WI38 (cell line): ENCODE measurements around the gene RARB.

ENCODE experiments used
- H3K4me3 ChIP-seq: 2 replicates; pipeline ENCODE4 v1.5.1; 2011; ENCODE audit warnings: low read depth, mild to moderate bottlenecking, control low read depth, low read length
- TF ChIP-seq, protein P1 (sequence below): IDR thresholded peaks from 2 replicates; pipeline ENCODE4 v1.5.1; 2012; ENCODE audit warnings: low read depth, mild to moderate bottlenecking, control low read depth, low read length

RARB gene

DNA sequence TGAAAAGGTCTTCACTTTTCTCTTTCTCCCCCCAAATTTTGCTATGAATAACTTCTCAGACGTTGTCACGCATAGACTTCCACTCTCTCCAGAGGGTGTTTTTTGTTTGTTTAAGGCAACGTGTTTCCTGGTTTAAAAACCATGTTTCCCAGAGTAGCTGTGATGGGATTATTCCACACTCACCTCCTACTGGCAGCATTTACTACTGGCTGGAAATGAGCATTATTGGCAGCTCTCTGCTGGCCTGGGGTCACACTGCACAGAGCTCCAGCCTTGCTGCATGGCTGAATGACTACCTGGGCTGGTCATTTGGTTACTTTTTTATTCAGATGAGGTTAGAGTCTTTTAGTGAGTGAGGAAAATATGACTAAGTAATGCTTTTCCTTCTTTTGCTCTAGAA lies 65.2 kb downstream of the RARB start:
- H3K4me3 ChIP-seq = no peak overlapping the region
- TF ChIP-seq, protein P1, sequence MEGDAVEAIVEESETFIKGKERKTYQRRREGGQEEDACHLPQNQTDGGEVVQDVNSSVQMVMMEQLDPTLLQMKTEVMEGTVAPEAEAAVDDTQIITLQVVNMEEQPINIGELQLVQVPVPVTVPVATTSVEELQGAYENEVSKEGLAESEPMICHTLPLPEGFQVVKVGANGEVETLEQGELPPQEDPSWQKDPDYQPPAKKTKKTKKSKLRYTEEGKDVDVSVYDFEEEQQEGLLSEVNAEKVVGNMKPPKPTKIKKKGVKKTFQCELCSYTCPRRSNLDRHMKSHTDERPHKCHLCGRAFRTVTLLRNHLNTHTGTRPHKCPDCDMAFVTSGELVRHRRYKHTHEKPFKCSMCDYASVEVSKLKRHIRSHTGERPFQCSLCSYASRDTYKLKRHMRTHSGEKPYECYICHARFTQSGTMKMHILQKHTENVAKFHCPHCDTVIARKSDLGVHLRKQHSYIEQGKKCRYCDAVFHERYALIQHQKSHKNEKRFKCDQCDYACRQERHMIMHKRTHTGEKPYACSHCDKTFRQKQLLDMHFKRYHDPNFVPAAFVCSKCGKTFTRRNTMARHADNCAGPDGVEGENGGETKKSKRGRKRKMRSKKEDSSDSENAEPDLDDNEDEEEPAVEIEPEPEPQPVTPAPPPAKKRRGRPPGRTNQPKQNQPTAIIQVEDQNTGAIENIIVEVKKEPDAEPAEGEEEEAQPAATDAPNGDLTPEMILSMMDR = no peak

DNA sequence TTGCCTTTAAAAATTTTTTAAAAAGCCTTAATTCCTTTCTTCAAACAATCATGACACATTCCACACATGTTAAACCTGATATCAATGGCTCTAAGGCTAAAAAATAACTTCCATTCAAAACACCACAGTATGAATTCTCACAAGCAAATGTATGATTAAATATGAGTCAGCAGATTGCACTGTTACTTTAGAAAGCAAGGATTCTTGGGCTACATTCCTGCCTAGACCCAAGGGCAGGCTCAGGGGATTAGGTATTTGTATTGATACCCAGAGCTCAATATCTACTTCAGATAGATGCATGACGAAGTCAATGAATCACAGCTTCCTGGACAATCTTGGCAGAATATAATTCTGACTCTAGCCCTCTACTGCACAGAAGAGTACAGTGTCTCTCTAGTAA lies 65.7 kb downstream of the RARB start:
- H3K4me3 ChIP-seq = no peak overlapping the region
- TF ChIP-seq, protein P1 = no peak

DNA sequence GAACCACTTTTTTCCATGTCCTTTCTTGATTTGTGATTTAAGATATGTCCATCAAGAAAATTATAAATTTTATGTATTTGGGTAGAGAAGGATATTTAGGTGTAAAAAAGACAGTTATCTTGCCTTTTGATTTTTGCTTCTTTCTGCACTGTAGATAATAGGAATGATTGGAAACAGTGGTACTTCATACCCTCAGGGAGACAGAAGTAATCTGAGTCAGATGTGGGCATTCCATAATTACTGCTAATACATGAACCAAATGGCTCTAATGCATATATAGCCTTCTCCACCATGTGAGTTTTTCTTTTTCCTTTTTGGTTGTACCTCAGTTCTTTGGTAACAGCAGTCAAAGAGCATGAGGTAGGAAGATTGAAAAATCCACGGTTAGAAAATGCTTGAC lies 67.2 kb downstream of the RARB start:
- TF ChIP-seq, protein P1 = no peak
- H3K4me3 ChIP-seq = no peak overlapping the region

DNA sequence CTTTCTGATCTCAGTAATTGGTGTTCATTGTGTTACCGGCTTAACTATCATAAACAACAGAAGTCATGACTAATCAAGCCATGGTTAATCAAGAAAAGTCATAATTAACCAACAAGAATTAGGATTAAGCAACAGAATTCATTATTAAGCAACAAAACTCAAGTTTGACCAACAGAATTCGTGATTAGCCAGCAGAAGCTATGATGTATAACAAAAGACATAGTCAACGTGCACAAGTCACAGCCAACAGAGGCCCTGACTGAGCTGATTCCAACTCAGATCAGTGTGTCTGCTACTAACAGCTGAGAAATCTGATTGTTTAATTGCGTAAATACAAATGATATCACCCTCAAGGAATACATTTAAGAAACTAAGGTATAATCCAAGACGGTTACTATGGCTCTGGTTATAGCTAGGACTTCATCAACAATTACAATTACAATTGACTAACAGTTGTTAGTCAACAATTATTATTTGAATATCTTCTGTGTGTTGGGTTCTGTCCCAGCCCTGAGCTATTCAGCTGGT lies 67.7 kb downstream of the RARB start:
- TF ChIP-seq, protein P1 = no peak
- H3K4me3 ChIP-seq = no peak overlapping the region

DNA sequence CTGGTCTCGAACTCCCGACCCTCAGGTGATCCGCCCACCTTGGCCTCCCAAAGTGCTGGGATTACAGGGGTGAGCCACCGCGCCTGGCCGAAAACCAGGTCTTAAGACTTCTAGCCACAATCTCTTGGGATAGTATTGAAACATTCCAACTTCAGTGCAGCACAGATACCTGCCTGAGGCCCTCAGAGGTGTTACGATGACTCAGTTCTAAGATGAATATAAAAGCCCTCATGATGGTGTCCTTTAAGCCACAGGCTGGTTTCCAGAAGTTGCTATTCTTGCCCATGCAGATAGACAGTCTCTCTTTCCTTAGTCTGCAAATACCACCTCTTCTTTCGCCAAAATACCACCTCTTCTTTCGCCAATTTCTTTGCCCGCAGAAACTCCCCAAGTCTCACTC lies 69.0 kb downstream of the RARB start:
- TF ChIP-seq, protein P1 = no peak
- no peak overlapping the region for H3K4me3 ChIP-seq

DNA sequence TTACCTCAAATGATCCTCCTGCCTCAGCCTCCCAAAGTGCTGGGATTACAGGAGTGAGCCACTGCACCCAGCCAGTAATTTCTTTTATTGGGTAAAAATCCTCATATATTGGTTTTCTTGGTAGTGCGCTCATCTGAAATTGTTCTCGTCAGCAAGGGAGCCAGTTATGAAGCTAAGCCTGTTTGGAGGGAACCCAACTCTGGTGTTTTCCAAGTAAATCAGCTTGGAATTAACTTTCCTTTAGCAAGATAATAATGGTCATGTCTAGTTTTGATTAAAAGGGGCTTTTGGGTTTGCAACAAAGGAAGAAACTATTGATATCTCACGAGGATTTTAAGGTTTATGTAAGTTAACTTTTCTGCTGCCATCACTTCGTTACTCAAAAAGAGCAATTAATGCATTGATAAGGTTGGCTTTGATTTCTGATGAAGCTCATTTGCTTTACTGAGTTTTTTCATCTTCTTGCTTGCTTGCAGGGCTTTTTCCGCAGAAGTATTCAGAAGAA lies 72.7 kb downstream of the RARB start:
- H3K4me3 ChIP-seq = no peak overlapping the region
- TF ChIP-seq, protein P1 = no peak

DNA sequence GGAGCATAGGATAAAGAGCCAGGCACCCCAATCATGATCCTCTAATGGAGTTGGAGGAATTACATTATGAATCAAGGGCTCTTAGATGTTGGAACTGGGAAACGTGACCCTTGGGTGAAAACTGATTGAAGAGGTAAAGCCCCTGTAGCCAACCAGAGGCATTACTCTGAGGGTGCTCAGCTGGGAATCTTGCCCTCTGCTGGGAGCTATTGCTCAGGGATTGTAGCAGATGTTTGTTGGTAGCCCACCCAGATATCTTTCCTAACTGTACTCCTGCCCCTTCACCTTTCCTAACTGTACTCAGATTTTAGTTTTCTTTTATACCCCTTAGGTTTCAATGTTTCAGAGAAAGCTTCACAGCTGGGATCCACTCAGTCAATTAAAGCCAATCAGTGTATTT lies 74.2 kb downstream of the RARB start:
- TF ChIP-seq, protein P1 = no peak
- no peak overlapping the region for H3K4me3 ChIP-seq
